Ishikawa (cell line): ENCODE data around the gene RNLS.

Experiments used
- CEBPB ChIP-seq: IDR thresholded peaks from 2 replicates; pipeline ENCODE4 v1.6.1; 2012
- CREB1 ChIP-seq: IDR thresholded peaks from 2 replicates; pipeline ENCODE4 v1.6.1; 2012; ENCODE audit warnings: low read depth
- EGR1 ChIP-seq: IDR thresholded peaks from 2 replicates; pipeline ENCODE4 v1.6.1; 2012
- EP300 ChIP-seq: IDR thresholded peaks from 2 replicates; pipeline ENCODE4 v1.6.1; 2012; ENCODE audit warnings: borderline replicate concordance
- FOXM1 ChIP-seq: IDR thresholded peaks from 2 replicates; pipeline ENCODE4 v1.6.1; 2012; ENCODE audit warnings: low read depth, borderline replicate concordance
- MAX ChIP-seq: IDR thresholded peaks from 2 replicates; pipeline ENCODE4 v1.6.1; 2012
- NFIC ChIP-seq: IDR thresholded peaks from 2 replicates; pipeline ENCODE4 v1.6.1; 2012
- RAD21 ChIP-seq: IDR thresholded peaks from 2 replicates; pipeline ENCODE4 v1.6.1; 2012; ENCODE audit warnings: low read depth
- REST ChIP-seq: IDR thresholded peaks from 2 replicates; pipeline ENCODE4 v1.6.1; 2012; ENCODE audit warnings: low read depth, mild to moderate bottlenecking
- TAF1 ChIP-seq: IDR thresholded peaks from 2 replicates; pipeline ENCODE4 v1.6.1; 2012; ENCODE audit warnings: low read depth, mild to moderate bottlenecking
- TCF12 ChIP-seq: IDR thresholded peaks from 2 replicates; pipeline ENCODE4 v1.6.1; 2012; ENCODE audit warnings: low read depth
- TEAD4 ChIP-seq: IDR thresholded peaks from 2 replicates; pipeline ENCODE4 v1.6.1; 2012
- YY1 ChIP-seq: IDR thresholded peaks from 2 replicates; pipeline ENCODE4 v1.6.1; 2012; ENCODE audit warnings: low read depth
- ZBTB7A ChIP-seq: IDR thresholded peaks from 2 replicates; pipeline ENCODE4 v1.6.1; 2012; ENCODE audit warnings: low read depth
- TF ChIP-seq, protein P1 (sequence below): IDR thresholded peaks from 2 replicates; pipeline ENCODE4 v1.6.1; 2012

RNLS gene

DNA sequence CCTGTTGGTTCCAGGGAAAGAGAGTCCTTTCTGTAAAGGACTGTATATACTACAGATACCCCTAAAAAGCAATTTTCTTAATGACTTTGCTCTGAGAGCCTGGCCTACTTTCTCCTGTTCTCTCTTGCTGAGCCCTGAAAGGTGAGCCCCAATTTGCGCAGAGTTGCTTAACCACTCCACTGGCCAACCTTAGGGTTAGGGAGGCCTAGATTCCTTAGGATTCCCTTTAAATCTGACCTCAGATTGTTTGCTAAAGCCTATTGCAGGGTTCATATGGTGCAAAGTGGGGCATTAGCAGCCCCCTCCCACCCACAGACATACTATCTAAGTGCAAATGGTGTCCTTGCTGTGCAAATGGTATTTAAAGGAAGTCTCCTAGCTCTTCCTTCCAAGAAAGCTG is 164.2 kb downstream of the RNLS start:
- TF ChIP-seq TCF12 (no peak), REST (no peak), MAX (no peak), EGR1 (no peak), ZBTB7A (no peak), EP300 (no peak), FOXM1 (no peak), YY1 (no peak), CREB1 (no peak), CEBPB (no peak), RAD21 (no peak), TAF1 (no peak), TEAD4 (no peak), NFIC (no peak)
- TF ChIP-seq, protein P1, sequence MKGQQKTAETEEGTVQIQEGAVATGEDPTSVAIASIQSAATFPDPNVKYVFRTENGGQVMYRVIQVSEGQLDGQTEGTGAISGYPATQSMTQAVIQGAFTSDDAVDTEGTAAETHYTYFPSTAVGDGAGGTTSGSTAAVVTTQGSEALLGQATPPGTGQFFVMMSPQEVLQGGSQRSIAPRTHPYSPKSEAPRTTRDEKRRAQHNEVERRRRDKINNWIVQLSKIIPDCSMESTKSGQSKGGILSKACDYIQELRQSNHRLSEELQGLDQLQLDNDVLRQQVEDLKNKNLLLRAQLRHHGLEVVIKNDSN = no peak

DNA sequence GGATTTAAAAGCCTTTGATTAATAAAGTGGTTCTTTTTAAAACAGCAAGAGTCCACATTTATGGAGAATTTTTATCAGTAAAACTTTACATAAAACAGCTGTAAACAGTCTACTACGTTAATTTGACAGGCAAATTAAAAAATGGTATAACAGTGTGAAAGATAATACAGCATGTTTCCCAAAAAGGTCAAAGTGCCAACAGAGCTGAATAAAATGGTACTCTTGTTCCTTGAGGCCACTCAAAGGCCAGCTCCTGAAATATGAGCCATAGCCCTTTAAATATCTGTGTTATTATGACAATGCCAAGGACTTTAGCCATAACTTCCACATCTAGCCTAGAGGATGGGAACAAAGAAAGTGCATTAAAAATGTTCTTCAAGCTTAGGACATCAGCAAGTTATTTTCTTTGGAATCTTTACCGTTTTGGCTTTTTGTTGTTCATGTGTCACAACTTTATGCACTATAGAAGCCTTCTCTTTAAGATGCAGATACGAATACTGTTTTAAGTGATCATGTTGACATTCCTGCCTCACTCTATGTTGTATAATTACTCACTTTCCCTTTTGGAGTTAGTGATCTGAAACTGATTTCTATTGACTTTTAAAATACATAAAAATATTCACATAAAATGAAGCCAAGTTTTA is 165.6 kb downstream of the RNLS start:
- TF ChIP-seq CREB1 = no peak
- no peak for TF ChIP-seq REST
- TF ChIP-seq RAD21 = no peak
- no peak for TF ChIP-seq TAF1
- no peak for TF ChIP-seq NFIC

DNA sequence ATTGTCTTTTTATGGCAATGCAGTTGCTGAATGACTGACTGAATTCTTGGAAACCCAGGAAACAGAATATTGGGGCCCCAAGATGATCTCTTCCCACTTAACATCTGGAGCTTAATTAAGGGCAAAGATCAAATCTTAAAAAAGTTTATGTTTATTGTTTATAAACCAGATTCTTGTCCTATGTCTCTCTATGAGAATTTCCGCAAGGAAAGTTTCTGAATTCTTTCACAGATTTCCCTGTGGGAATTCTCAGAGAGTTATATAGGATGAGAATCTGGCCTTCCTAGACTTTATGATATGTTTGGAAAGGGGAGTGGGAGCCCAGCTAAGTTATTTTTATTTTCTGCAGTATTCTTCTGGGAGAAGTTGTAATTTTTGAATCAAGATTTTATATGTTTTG is 166.3 kb downstream of the RNLS start:
- TF ChIP-seq CREB1 (no peak), NFIC (no peak)

- no peak for TF ChIP-seq YY1
- TF ChIP-seq FOXM1 = no peak
- no peak for TF ChIP-seq CEBPB
- no peak for TF ChIP-seq ZBTB7A
- no peak for TF ChIP-seq CREB1
- TF ChIP-seq MAX = no peak
- TF ChIP-seq TEAD4 = no peak
- no peak for TF ChIP-seq TAF1
- no peak for TF ChIP-seq EGR1
- no peak for TF ChIP-seq RAD21
- TF ChIP-seq NFIC = no peak
Observed at GRCh38 chr10:88415533-88416130, 167.5 kb downstream of the RNLS start.

- TF ChIP-seq CEBPB = no peak
- no peak for TF ChIP-seq NFIC
- no peak for TF ChIP-seq REST
- TF ChIP-seq, protein P1 = no peak
- TF ChIP-seq TAF1 = no peak
- TF ChIP-seq RAD21 = no peak
- TF ChIP-seq EGR1 = no peak
- TF ChIP-seq FOXM1 = no peak
- TF ChIP-seq MAX = no peak
- no peak for TF ChIP-seq EP300
- no peak for TF ChIP-seq TCF12
- no peak for TF ChIP-seq ZBTB7A
- TF ChIP-seq TEAD4 = no peak
- TF ChIP-seq CREB1 = no peak
- no peak for TF ChIP-seq YY1
Observed at GRCh38 chr10:88413412-88413811, 169.7 kb downstream of the RNLS start.
